K562 (cell line): Measurements from ENCODE around the gene OR6S1. TPM values are rescaled to one million over a fixed set of nuclear protein-coding genes. Genes with fewer than 3 reads are reported as not detected.

Experiments used
- ATAC-seq: fragments of 200-7000 bp; cut with Tn5 transposase; 3 replicates; pipeline ENCODE4 v1.9.1; 2020; ENCODE audit warnings: moderate library complexity
- BruUV-seq: library from RNA; stranded (reverse); fragments of 400-500 nt; replicated peaks from 2 replicates; lab custom pipeline; 2021; lab: Mats Ljungman, UMichigan
- CTCF ChIA-PET: fragments of 300-600 bp; formaldehyde crosslinking; extraction: SDS; loops from one replicate; lab custom pipeline; 2021; ENCODE audit warnings: low intra/inter-chr PET ratio; lab: Yijun Ruan, JAX
- POLR2A ChIA-PET: fragments of 300-600, 350-650 bp; sonication (Branson Sonifier 250); formaldehyde crosslinking; extraction: SDS; loops from one replicate; lab custom pipeline; 2021; ENCODE audit warnings: antibody characterized with exemption, inconsistent platforms; lab: Yijun Ruan, JAX
- DNase-seq, 4 experiments: peaks; one replicate each; pipeline versions ENCODE4 v3.0.0 to v3.0.0-alpha.2; 2011 to 2018; ENCODE audit warnings: low spot score in 3 of 4, mixed read lengths in 3 of 4; ENCODE audit errors: extremely low read depth in 1 of 4
- FAIRE-seq: peaks from 2 replicates; lab custom pipeline; 2011; peaks lifted over from hg19 to GRCh38; lab: Jason Lieb, UNC
- H2AFZ ChIP-seq: 2 replicates; pipeline ENCODE4 v1.6.0; 2011; ENCODE audit warnings: low read depth, low read length, control low read depth, inconsistent platforms
- H3K27ac ChIP-seq: fragments of 200-600 bp; 3 replicates; pipeline ENCODE4 v1.8.0; 2011; ENCODE audit warnings: low read depth, mild to moderate bottlenecking, control low read depth, inconsistent platforms, low read length, moderate library complexity, mixed read lengths; ENCODE audit errors: extremely low read depth
- H3K27me3 ChIP-seq, 2 experiments: fragments of 300-600 bp in 1 of 2; 2 replicates in 1 of 2; 3 replicates in 1 of 2; pipeline versions ENCODE4 v1.6.0 to v1.8.0; 2011; ENCODE audit warnings: inconsistent platforms in 2 of 2, low read length in 2 of 2, mild to moderate bottlenecking in 1 of 2, mixed read lengths in 1 of 2, moderate library complexity in 1 of 2; ENCODE audit not compliant: control insufficient read depth in 2 of 2, insufficient read depth in 2 of 2
- H3K36me3 ChIP-seq: fragments of 300-600 bp; 3 replicates; pipeline ENCODE4 v1.8.0; 2011; ENCODE audit warnings: mild to moderate bottlenecking, low read length, inconsistent platforms; ENCODE audit not compliant: control insufficient read depth, insufficient read depth
- H3K4me1 ChIP-seq, 2 experiments: fragments of 200-600 bp in 1 of 2; replicated peaks in 1 of 2; 2 replicates in 1 of 2; 3 replicates in 1 of 2; pipeline versions ENCODE4 v1.5.1 to v1.8.0; 2011; ENCODE audit warnings: inconsistent platforms in 2 of 2, low read length in 2 of 2, mild to moderate bottlenecking in 1 of 2, mixed read lengths in 1 of 2, moderate library complexity in 1 of 2; ENCODE audit not compliant: control insufficient read depth in 2 of 2, insufficient read depth in 2 of 2
- H3K4me2 ChIP-seq: 2 replicates; pipeline ENCODE4 v1.6.1; 2011; ENCODE audit warnings: low read length, control low read depth, inconsistent platforms, mixed read lengths; ENCODE audit not compliant: insufficient read depth
- H3K4me3 ChIP-seq: fragments of 200-600 bp; sonication (generic), shearing (Covaris generic); 2 replicates; pipeline ENCODE4 v1.5.1; 2016; ENCODE audit warnings: control low read depth, inconsistent platforms
- H3K79me2 ChIP-seq: fragments of 200-600 bp; 3 replicates; pipeline ENCODE4 v1.8.0; 2011; ENCODE audit warnings: low read length, inconsistent platforms; ENCODE audit not compliant: control insufficient read depth, insufficient read depth
- H3K9ac ChIP-seq, 2 experiments: 2 replicates each; pipeline versions ENCODE4 v1.6.0 to v1.6.1; 2011; ENCODE audit warnings: low read depth in 2 of 2, low read length in 2 of 2, control low read depth in 1 of 2, inconsistent platforms in 1 of 2, mild to moderate bottlenecking in 1 of 2, mixed read lengths in 1 of 2; ENCODE audit not compliant: insufficient read depth in 1 of 2
- H3K9me1 ChIP-seq: one replicate; pipeline ENCODE4 v1.6.0; 2011; ENCODE audit warnings: inconsistent platforms, mild to moderate bottlenecking, low read length, moderate library complexity; ENCODE audit not compliant: control insufficient read depth, insufficient read depth
- H3K9me3 ChIP-seq: replicated peaks from 2 replicates; pipeline ENCODE4 v1.5.1; 2011; ENCODE audit warnings: low read depth, low read length, inconsistent platforms; ENCODE audit not compliant: control insufficient read depth, insufficient read depth
- H4K20me1 ChIP-seq: replicated peaks from 2 replicates; pipeline ENCODE4 v1.6.1; 2011; ENCODE audit warnings: low read length, inconsistent platforms, mixed read lengths; ENCODE audit not compliant: control insufficient read depth, insufficient read depth
- BDP1 ChIP-seq: IDR thresholded peaks from 3 replicates; pipeline ENCODE4 v1.6.1; 2011; ENCODE audit not compliant: insufficient read length, insufficient read depth
- CREB1 ChIP-seq, 2 experiments: sonication (generic) in 1 of 2; formaldehyde crosslinking in 1 of 2; IDR thresholded peaks; 2 replicates each; pipeline versions ENCODE4 v1.6.1 to v1.8.0; 2012 to 2022; ENCODE audit warnings: inconsistent platforms in 1 of 2, mild to moderate bottlenecking in 1 of 2, missing genetic modification reagents in 1 of 2, moderate library complexity in 1 of 2
- KDM5B ChIP-seq: fragments of 200-600 bp; sonication (generic); IDR thresholded peaks from 2 replicates; pipeline ENCODE4 v1.6.1; 2012; ENCODE audit warnings: low read depth, mild to moderate bottlenecking, moderate library complexity, low read length, control low read depth, inconsistent platforms; ENCODE audit not compliant: insufficient replicate concordance
- MXD1 ChIP-seq: fragments of 250-450 bp; sonication (Bioruptor Pico); IDR thresholded peaks from 2 replicates; pipeline ENCODE4 v1.8.0; 2021; ENCODE audit warnings: borderline replicate concordance, mild to moderate bottlenecking, moderate library complexity; ENCODE audit not compliant: poor library complexity, severe bottlenecking
- PHF21A ChIP-seq: fragments of 450-650 bp; IDR thresholded peaks from 2 replicates; pipeline ENCODE4 v1.6.1; 2017; ENCODE audit warnings: low read depth, borderline replicate concordance
- POLR3A ChIP-seq: IDR thresholded peaks from 2 replicates; pipeline ENCODE4 v1.6.1; 2011; ENCODE audit warnings: borderline replicate concordance, mild to moderate bottlenecking, moderate library complexity; ENCODE audit not compliant: insufficient read length, insufficient read depth; ENCODE audit errors: extremely low read depth
- RBM14 ChIP-seq: fragments of 200-400 bp; formaldehyde crosslinking; IDR thresholded peaks from 2 replicates; pipeline ENCODE4 v1.6.1; 2018; ENCODE audit warnings: low read depth, mild to moderate bottlenecking, low read length, moderate library complexity, borderline replicate concordance; ENCODE audit not compliant: insufficient read depth
- RBM17 ChIP-seq: fragments of 200-400 bp; formaldehyde crosslinking; IDR thresholded peaks from 2 replicates; pipeline ENCODE4 v1.6.1; 2017; ENCODE audit warnings: low read depth, mild to moderate bottlenecking, low read length, borderline replicate concordance
- RHOXF2B ChIP-seq: fragments of 250-450 bp; sonication (Bioruptor Pico); conservative IDR thresholded peaks from 2 replicates; pipeline ENCODE4 v1.5.1; 2021
- ZBTB26 ChIP-seq: fragments of 450-650 bp; formaldehyde crosslinking; IDR thresholded peaks from 2 replicates; pipeline ENCODE4 v1.4.0; 2022; ENCODE audit warnings: missing genetic modification characterization
- ZFP91 ChIP-seq: sonication (generic); formaldehyde crosslinking; IDR thresholded peaks from 2 replicates; pipeline ENCODE4 v1.8.0; 2022; ENCODE audit warnings: mild to moderate bottlenecking, missing genetic modification reagents
- ZNF23 ChIP-seq: fragments of 250-450 bp; sonication (Bioruptor Pico); IDR thresholded peaks from 2 replicates; pipeline ENCODE4 v1.4.0; 2020; ENCODE audit warnings: mild to moderate bottlenecking
- ZNF311 ChIP-seq: fragments of 250-450 bp; sonication (Bioruptor Pico); IDR thresholded peaks from 2 replicates; pipeline ENCODE4 v1.4.0; 2020; ENCODE audit warnings: mild to moderate bottlenecking, moderate library complexity
- WGBS: fragments of 100-300 bp; shearing (Covaris generic); methylation state at CpG from one replicate; pipeline ENCODE4 v1.1.6; 2016; ENCODE audit warnings: low coverage, mixed read lengths; ENCODE audit not compliant: insufficient coverage; ENCODE audit errors: missing lambda C conversion rate; 5-methylcytosine and 5-hydroxymethylcytosine counted together
- in situ Hi-C: fragments of 300-500 bp; cut with MboI; formaldehyde crosslinking; loops from 4 replicates; pipeline ENCODE4 v1.15.0; 2018; ENCODE audit warnings: inconsistent platforms, mixed read lengths
- intact Hi-C: fragments of 100-400 bp; cut with micrococcal nuclease; formaldehyde crosslinking; loops from 2 replicates; pipeline ENCODE4 v1.14.2; 2022
- polyA plus RNA-seq, 8 experiments: library from polyadenylated mRNA; depleted of rRNA in 4 of 8; stranded (reverse) in 5 of 8; unstranded in 3 of 8; fragments of >200 nt; fragmentation: Nextera tagmentation in 2 of 8; fragmentation: Illumina TruSeq in 1 of 8; extraction: Ambion mirVana in 2 of 8; extraction: Trizol in 1 of 8; gene quantifications; 2 replicates each; pipeline versions ENCODE4 v1.2.1 to v1.2.3, GENCODE V29; 2011 to 2014; ENCODE audit warnings: inconsistent platforms in 1 of 8, missing spikeins in 1 of 8
- total RNA-seq, 7 experiments: library from RNA; depleted of rRNA in 6 of 7; stranded (reverse); fragments of >200 nt in 6 of 7; fragmentation: Illumina TruSeq in 2 of 7; extraction: Trizol in 2 of 7; gene quantifications; 2 replicates each; pipeline versions ENCODE4 v1.2.1 to v1.2.3, GENCODE V29; 2011 to 2021; ENCODE audit warnings: low replicate concordance in 1 of 7
- TF ChIP-seq, protein P1 (sequence below), 2 experiments: IDR thresholded peaks; 2 replicates each; pipeline ENCODE4 v1.6.1; 2012; ENCODE audit warnings: improper control_type of control experiment in 2 of 2, low read depth in 2 of 2, low read length in 2 of 2, borderline replicate concordance in 1 of 2

Gene OR6S1
- total and polyA plus RNA-seq, 9 of the 15 experiments (the other 6 are each of a cell fraction or from before 2014, with no cell fraction given), result not detected

DNA sequence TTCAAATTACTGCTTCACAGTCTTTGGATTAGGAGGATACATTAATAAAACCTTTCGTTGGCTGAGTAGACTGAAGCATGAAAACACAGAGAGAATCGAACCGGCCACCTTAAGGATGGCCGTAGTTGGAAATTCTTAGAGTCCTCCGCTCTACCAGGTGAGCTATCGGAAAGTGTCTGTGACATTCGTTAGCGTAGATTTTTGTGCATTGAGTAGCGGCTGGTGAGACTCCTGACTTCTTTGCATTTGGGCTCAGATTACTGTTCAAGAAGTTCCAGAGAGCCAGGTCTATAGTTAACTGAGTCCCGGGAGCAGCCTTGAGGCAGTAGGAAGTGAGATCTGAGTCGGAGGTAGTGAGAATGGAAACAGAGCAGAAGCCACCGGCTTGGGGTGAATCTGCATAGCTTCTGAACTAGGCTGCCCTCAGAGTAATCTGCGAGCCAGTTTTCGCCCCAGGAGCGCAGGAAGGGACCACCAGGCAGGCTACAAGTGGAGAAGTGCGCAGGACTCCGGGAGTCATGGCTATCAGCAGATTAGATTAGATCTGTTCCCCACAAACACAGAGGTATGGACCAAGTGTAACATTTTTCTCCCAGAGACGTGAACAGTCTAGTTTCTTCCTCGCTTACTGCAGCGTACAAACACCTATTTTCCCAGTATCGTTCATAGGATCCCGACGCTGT, 11.0 kb downstream of the OR6S1 start:
- DNase-seq (peak in 3 of 4 experiments; percentile 14 to 70 (median 21)), ATAC-seq (peak; percentile 13), FAIRE-seq (no peak)
- in situ Hi-C loops, result loop anchor here (5.0 kb wide), 1 partner anchor 52 kb away; the partner anchor contains the start of gene RNASE4
- BruUV-seq, result no TSS peak
- 0 out of 2 replicates have a peak, but pooled peaks cover 14% of the 10 kb centered on the region for H4K20me1 ChIP-seq
- H3K9ac ChIP-seq, result peak overlapping the region in 1 of 2 experiments; percentile 90; a peak in 3 of 4 replicates
- H2AFZ ChIP-seq, result peak overlapping the region; percentile 25; the same call in 1 of the 2 replicates
- peaks cover 12 to 14% of the 10 kb centered on the region in 2 experiments; a peak in 4 of 5 replicates for H3K4me1 ChIP-seq
- no peaks in the 10 kb centered on the region for H3K79me2 ChIP-seq
- H3K27ac ChIP-seq, result no peak overlapping the region
- H3K27me3 ChIP-seq, result peaks cover 4 to 5% of the 10 kb centered on the region in 2 experiments; a peak in 2 of 5 replicates
- H3K4me2 ChIP-seq, result peak overlapping the region; percentile 81
- ChIA-PET POLR2A (interaction anchor here (0.6 to 2.4 kb wide), 4 partner anchors 8 to 58 kb away, joined by 3 to 6 read pairs (median 3); partner anchors contain the start of gene ANG), CTCF (interaction anchor here (1.1 kb wide), 1 partner anchor 21 kb away, joined by 3 read pairs; no protein-coding TSS in a partner anchor)
- no peaks in the 10 kb centered on the region for H3K9me3 ChIP-seq
- no peaks in the 10 kb centered on the region for H3K9me1 ChIP-seq
- no peaks in the 10 kb centered on the region for H3K36me3 ChIP-seq
- intact Hi-C loops, result loop anchor here (1.0 kb wide), 1 partner anchor 17 kb away; no protein-coding TSS in a partner anchor
- WGBS, result 0% methylated on average over 23 of the region's 23 CpGs
- peak overlapping the region; percentile 44 for H3K4me3 ChIP-seq
- TF ChIP-seq MXD1 (CRISPR knock-in tag), result no peak
- TF ChIP-seq PHF21A, result no peak
- TF ChIP-seq, protein P1, sequence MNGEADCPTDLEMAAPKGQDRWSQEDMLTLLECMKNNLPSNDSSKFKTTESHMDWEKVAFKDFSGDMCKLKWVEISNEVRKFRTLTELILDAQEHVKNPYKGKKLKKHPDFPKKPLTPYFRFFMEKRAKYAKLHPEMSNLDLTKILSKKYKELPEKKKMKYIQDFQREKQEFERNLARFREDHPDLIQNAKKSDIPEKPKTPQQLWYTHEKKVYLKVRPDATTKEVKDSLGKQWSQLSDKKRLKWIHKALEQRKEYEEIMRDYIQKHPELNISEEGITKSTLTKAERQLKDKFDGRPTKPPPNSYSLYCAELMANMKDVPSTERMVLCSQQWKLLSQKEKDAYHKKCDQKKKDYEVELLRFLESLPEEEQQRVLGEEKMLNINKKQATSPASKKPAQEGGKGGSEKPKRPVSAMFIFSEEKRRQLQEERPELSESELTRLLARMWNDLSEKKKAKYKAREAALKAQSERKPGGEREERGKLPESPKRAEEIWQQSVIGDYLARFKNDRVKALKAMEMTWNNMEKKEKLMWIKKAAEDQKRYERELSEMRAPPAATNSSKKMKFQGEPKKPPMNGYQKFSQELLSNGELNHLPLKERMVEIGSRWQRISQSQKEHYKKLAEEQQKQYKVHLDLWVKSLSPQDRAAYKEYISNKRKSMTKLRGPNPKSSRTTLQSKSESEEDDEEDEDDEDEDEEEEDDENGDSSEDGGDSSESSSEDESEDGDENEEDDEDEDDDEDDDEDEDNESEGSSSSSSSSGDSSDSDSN (IDR thresholded peaks at IDR 0.05; ENCODE audit: borderline replicate concordance in 1 of 2, low read depth in 2 of 2, low read length in 2 of 2), result no peak
- TF ChIP-seq ZBTB26 (CRISPR knock-in tag), result no peak
- no peak for TF ChIP-seq ZNF23 (CRISPR knock-in tag)
- peak; percentile 16 for TF ChIP-seq KDM5B
- no peak for TF ChIP-seq ZNF311 (CRISPR knock-in tag)
- TF ChIP-seq CREB1 (IDR thresholded peaks at IDR 0.05), result no peak
- TF ChIP-seq CREB1 (CRISPR knock-in tag; IDR thresholded peaks at IDR 0.05), result no peak
- peak; percentile 34 for TF ChIP-seq BDP1
- TF ChIP-seq RHOXF2B (CRISPR knock-in tag), result no peak
- TF ChIP-seq ZFP91 (CRISPR knock-in tag), result no peak
- no peak for TF ChIP-seq RBM17
- peak; percentile 79 for TF ChIP-seq POLR3A
- TF ChIP-seq RBM14, result no peak
